H1 (cell line): Measurements from ENCODE around the gene LOC101059915.

Experiments used
- CHD2 ChIP-seq: IDR thresholded peaks from 2 replicates; pipeline ENCODE4 v1.6.1; 2012; ENCODE audit warnings: low read length, improper control_type of control experiment
- CTCF ChIP-seq, 3 experiments: IDR thresholded peaks; 1 replicate in 2 of 3; 2 replicates in 1 of 3; pipeline versions ENCODE4 v1.5.1 to v1.6.1; 2011; ENCODE audit warnings: low read length in 3 of 3, mild to moderate bottlenecking in 3 of 3, inconsistent platforms in 2 of 3, low read depth in 1 of 3, moderate library complexity in 1 of 3; ENCODE audit not compliant: insufficient read depth in 1 of 3; ENCODE audit errors: control extremely low read depth in 1 of 3
- EP300 ChIP-seq, 2 experiments: IDR thresholded peaks; 1 replicate in 1 of 2; 2 replicates in 1 of 2; pipeline ENCODE4 v1.6.1; 2011 to 2012; ENCODE audit warnings: low read depth in 2 of 2, low read length in 2 of 2, mild to moderate bottlenecking in 2 of 2, borderline replicate concordance in 1 of 2, inconsistent platforms in 1 of 2, moderate library complexity in 1 of 2
- JUN ChIP-seq: IDR thresholded peaks from 2 replicates; pipeline ENCODE4 v1.6.1; 2011; ENCODE audit warnings: low read depth, mild to moderate bottlenecking, improper control_type of control experiment, low read length
- KDM5A ChIP-seq: fragments of 200-600 bp; IDR thresholded peaks from 2 replicates; pipeline ENCODE4 v1.7.1; 2012; ENCODE audit warnings: mild to moderate bottlenecking, low read length, inconsistent platforms, mixed read lengths
- POLR2A ChIP-seq, 2 experiments: IDR thresholded peaks; 1 replicate in 1 of 2; 2 replicates in 1 of 2; pipeline ENCODE4 v1.6.1; 2011; ENCODE audit warnings: low read depth in 2 of 2, low read length in 2 of 2, mild to moderate bottlenecking in 2 of 2; ENCODE audit errors: control extremely low read depth in 1 of 2
- SRF ChIP-seq: IDR thresholded peaks from 2 replicates; pipeline ENCODE4 v1.6.1; 2011; ENCODE audit warnings: mild to moderate bottlenecking, low read depth, low read length, moderate library complexity

GRCh38 chrX:71617742-71618141 lies 49.6 kb upstream of the LOC101059915 start:
- TF ChIP-seq POLR2A (IDR thresholded peaks at IDR 0.05; ENCODE audit: control extremely low read depth in 1 of 2, low read depth in 2 of 2, low read length in 2 of 2) (no peak), SRF (no peak), CTCF (IDR thresholded peaks at IDR 0.05; ENCODE audit: control extremely low read depth in 1 of 3, insufficient read depth in 1 of 3, low read depth in 1 of 3, low read length in 3 of 3) (no peak), CHD2 (no peak), JUN (no peak), EP300 (IDR thresholded peaks at IDR 0.05; ENCODE audit: borderline replicate concordance in 1 of 2, low read depth in 2 of 2, low read length in 2 of 2) (no peak), KDM5A (no peak)
